Dedifferentiated amniotic fluid mesenchymal stem cell (primary cell): ENCODE measurements around the gene HPSE2.
"Not testable (repeated sequence)": the region's sequence is repeated elsewhere in the genome, so short reads cannot be mapped to it uniquely, and the experiment has no call there.

Experiments
- DNase-seq: peaks from one replicate; pipeline ENCODE4 v3.0.0-alpha.2; 2016; ENCODE audit errors: extremely low spot score

The HPSE2 gene

DNA sequence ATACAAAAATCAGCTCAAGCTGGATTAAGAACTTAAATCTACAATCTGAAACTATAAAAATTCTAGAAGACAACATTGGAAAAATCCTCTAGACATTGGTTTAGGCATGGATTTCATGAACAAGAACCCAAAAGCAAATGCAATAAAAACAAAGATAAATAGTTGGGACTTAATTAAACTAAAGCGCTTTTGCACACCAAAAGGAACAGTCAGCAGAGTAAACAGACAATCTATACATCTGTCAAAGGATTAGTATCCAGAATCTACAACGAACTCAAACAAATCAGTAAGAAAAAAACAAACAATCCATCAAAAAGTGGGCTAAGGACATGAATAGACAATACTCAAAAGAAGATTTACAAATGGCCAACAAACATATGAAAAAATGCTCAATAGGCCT, 733.1 kb downstream of the HPSE2 start:
- not testable (repeated sequence) for DNase-seq

DNA sequence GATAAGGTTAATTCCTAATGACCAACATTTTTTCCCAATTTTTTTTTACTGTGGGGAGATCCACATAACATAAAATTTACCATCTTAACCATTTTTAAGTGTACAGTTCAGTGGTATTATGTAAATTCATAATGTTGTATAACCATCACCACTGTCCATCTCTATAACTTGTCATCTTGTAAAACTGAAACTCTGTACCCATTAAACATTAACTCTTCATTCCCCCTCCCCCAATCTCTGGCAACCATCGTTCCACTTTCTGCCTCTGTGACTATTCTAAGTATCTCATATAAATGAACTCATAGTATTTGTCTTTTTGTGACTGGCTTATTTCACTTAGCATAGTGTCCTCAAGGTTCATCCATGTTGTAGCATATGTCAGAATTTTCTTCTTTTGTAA, 742.9 kb downstream of the HPSE2 start:
- DNase-seq = no peak

- no peak for DNase-seq
Measured at GRCh38 chr10:98489561-98490481, 745.8 kb downstream of the HPSE2 start.

GRCh38 chr10:98488669-98489430, 746.8 kb downstream of the HPSE2 start:
- DNase-seq = no peak

DNA sequence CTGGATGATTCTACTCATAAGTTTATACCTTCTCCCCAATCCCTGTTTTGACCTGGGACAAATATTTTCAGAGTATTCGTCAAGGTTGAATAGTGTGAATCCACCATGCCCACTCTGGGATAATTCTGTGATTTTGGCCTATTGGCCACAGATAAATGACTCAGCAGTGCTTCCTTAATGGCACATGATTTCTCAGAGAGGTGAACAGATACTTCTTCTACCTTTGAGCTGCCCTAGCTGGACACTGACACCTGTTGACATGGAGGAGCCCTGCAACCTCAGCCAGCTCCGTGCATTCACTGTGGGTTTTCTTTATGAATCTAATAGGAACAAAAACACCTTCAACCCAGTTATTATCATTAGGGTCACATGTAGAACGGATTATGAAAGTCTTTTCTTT, 748.0 kb downstream of the HPSE2 start:
- no peak for DNase-seq

DNA sequence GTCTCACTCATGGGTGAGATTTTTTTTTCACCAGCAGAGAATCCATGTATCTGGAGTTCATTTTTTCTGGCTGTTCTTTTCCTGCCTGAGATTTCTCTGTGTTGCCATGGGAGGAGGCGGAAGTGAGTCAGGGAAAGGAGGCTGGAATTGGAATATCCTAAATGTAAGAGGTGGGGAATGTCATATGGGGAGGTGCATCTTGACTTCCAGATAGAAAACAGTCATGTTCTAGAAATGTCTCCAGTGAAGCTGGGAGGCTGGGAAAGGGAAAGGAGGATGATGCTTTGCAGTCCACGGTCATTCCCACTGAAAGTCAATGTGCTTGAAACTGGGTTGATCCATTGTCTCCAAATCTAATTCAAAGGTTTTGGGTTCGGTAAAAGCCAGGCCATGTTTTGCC, 749.2 kb downstream of the HPSE2 start:
- DNase-seq = no peak

DNA sequence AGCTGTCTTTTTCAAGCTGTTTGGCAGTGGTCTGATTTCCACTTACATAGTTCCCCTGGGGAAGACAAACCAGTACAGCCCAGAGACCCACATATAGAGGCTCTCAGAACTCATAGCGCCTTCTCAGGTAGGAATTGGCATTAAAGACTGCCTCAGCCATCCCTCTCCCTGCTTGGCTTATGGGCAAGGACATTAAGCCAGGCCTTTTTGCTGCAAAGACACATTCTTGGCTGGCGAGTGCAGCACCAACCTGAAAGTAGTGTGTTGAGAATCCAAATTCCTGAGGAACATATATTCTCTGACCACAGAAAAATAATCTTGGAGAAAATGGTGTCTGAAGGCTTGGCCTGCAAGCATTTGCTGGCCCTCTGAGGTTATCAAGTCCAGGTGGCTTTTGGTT, 749.7 kb downstream of the HPSE2 start:
- no peak for DNase-seq

DNA sequence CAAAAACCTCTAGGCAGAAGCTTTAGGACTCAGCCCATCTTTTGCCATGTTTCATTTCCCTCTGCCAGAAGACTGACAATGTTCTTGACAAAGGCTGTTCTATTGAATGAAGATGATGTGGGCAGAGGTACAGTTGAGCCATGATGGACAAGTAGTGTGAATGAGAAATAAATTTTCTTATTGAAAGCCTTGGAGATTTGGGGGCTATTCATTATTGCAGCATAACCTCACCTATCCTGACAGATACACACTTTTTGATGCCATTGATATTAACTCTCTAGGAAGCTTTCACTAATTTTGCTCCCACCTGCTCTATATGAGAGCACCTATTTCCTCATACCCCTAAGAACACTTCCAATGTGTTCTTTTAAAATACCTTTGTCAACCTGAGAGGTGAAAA, 752.0 kb downstream of the HPSE2 start:
- DNase-seq = no peak

- no peak for DNase-seq
Measured at GRCh38 chr10:98482096-98482495, 753.6 kb downstream of the HPSE2 start.

DNA sequence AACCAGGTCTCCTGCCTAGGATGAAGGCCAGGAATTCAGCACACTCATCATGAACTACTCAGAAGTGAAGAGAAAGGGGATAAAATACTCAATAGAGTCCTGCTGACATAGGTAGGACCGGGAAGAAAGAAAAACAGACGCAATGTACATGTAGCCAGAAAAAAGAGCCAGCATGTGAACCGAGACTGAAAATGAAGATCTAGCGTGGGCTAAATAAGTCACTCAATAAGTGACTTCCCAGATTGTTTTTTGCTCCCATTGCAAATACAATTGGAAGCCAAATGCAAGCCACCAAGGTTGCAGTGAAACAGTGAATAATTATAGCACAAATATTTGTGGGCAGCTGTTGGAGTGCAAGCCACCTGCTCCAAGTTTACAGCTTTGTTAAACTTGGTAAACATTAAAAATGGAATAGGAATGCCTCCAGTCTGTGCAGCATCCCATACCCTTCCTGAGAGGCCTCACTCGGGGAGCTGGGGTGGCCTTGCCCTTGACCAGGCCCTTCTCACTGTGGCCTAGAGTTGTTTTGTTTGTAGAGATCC, 754.2 kb downstream of the HPSE2 start:
- no peak for DNase-seq

DNA sequence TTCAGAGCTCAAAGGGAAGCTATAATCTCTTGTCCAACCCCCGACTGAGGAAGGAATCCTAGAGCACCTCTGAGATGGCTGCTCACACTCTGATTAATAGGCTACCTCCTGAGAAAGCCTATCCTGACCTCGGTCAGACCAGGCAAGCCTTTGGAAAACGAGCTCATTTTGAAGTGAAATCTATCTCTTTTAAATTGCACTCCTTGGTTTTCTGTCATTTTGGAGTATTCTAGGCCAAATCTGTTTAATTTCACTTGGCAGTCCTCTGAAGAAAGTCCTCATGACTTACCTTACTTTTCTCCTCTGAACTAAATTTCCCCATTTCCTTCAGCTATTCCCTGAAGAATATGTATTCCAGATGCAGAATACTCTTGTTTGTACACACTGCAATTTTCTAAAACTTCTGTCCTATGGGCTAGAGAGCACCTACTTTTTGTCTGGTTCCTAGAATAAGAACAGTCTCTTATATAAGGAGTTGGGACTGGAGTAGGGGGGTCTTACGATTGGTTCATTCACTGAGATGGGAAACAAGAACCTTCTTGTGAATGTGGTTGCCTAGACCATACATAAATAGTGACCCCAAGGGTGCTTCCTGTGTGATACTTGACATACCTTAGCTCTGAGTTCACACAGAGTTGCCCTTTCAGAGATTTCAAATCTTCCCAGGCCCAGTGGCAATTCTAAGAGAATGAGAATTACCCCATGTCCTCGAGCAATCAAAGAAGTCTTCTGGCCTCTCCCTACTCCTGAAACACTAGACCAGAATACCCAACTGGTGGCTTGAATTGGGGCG, 757.0 kb downstream of the HPSE2 start:
- no peak for DNase-seq

- DNase-seq = no peak
Measured at GRCh38 chr10:98477861-98478260, 757.8 kb downstream of the HPSE2 start.

DNA sequence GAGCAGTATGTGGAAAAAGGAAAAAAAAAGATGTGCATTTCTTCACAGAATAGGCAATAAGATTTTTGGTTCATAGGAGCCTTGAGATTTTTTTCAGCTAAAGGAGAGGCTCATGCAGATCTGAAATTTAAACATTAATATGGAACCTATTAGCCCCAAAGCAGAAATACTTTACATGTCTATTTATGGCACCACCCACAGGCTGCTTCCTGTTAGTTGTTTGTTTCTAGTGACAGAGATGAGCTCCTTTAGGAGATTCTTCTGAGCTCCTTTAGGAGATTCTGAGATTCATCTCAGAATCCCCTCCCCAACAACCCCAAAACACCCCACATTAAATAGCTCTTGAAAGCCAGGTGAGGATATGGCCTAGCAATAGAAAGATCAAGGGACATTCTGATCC, 761.0 kb downstream of the HPSE2 start:
- DNase-seq = no peak

GRCh38 chr10:98472196-98472595, 763.5 kb downstream of the HPSE2 start:
- DNase-seq = no peak

DNA sequence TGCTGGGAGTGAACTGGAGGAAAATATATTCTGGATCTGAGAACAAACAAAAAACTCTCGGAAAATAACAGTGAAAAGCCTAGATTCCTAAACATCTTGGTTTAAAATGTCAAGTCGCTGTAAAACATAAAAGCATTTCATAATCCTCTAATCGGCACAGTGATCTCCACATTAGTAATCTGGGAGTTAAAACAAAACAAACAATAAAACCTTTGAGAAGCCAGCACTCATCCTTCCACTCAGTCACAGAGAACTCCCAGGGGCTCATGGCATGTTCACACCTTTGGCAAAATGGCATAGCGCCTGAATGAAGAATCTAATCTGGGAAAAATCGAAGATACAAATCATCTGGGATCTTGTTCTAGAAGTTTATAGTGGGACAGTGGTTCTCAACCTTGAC, 764.8 kb downstream of the HPSE2 start:
- no peak for DNase-seq

- no peak for DNase-seq
Measured at GRCh38 chr10:98469001-98469931, 766.4 kb downstream of the HPSE2 start.

- peak; percentile 87 for DNase-seq
Measured at GRCh38 chr10:98467506-98468318, 767.9 kb downstream of the HPSE2 start.

GRCh38 chr10:98466861-98467505, 768.7 kb downstream of the HPSE2 start:
- DNase-seq = no peak

GRCh38 chr10:98465866-98466265, 769.8 kb downstream of the HPSE2 start:
- DNase-seq = no peak
